Activated CD4-positive, alpha-beta T cell treated with anti-CD3 and anti-CD28 coated beads, Interleukin-10, Interleukin-2, amounts not matched to agents 100 ng/mL and 50 ng/mL, durations not matched to agents 16 hours and 8 hours (primary cell): ENCODE data around the gene SPATA31C1.
A peak's percentile ranks its signal among the peaks of the same experiment; 100 is the strongest.

Experiments
- DNase-seq: peaks from one replicate; pipeline ENCODE4 v3.0.0-alpha.2; 2020

Gene SPATA31C1

DNA sequence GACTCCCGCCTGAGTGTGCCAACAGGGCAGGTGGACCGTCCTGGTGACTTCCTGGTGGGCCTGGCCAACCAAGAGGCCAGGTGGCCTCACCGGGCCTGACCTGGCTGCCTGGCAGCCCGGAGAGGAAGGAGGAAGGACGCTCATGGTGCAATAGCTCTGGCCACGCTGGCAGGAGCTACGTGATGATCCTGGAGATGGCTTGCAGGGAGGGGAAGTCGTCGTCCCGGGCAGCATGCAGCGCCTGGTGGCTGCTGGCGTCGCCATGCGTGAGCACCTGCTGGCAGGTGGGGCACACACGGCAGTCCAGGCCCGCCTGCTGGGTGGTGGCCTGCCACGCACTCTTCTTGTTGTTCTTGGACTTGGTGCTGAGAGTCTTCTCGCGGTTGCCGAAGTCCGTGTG, 26.3 kb downstream of the SPATA31C1 start:
- no peak for DNase-seq

DNA sequence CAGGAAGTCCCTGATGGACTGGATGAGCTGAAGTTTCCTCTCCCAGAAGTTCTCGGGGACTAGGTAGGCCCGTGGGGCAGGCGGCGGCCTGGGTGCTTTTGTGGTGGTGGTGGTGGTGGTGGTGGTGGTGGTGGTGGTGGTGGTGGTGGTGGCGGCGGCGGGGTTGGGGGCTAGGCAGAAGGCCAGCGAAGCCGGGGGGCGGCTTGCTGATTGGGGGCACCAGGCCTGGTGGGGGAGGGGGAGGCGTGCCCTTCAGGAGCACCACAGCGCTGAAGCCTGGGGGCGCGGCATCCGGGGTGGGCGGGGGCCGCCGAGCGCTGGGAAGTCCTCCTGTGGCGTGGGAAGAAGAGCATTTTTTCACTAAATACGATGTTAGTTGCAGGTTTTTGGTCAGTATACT, 26.9 kb downstream of the SPATA31C1 start:
- no peak for DNase-seq

- no peak for DNase-seq
Observed at GRCh38 chr9:87950296-87950695, 32.5 kb downstream of the SPATA31C1 start.

- DNase-seq = peak; percentile 48
Observed at GRCh38 chr9:87950765-87951488, 33.2 kb downstream of the SPATA31C1 start.

- DNase-seq = peak; percentile 5
Observed at GRCh38 chr9:87954230-87954629, 36.5 kb downstream of the SPATA31C1 start.

DNA sequence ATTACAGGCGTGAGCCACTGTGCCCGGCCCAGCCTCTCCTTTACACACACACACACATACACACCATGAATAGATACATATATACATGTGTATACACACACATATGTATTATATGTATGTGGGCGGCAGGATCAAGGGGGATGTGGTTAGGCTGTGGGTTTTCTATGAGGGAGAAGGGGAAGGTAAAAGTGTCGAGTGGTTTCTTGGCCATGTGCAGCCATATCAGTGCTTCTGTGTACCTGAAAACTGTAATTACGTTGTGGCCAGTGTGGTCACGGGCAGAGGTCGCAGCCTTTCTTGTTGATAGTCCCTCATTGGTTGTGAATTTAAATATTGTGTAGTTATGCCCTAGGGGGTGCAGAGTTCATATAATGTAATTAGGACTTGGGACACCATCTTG, 40.1 kb downstream of the SPATA31C1 start:
- no peak for DNase-seq

DNA sequence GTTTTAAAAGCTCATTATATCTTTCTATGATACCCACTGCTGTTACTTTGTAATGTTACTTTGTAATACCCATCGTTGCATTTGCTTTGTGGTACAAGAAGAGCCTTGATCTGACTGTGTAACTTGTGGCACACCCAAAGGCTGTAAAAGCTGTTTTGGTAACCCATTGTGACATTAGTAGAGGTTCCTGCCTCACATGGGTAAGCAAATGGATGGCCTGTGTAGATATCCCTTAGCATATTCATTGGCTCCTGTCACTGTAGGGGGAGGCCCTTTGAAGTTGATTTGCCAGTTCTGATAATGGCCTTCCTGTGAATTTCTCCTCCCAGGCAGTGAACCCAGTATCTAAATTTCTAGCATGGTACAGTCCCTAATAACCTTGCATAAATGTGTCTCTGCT, 40.8 kb downstream of the SPATA31C1 start:
- DNase-seq = no peak

GRCh38 chr9:87959916-87960581, 42.3 kb downstream of the SPATA31C1 start:
- DNase-seq = no peak

GRCh38 chr9:87963770-87964169, 46.0 kb downstream of the SPATA31C1 start:
- DNase-seq = no peak

DNA sequence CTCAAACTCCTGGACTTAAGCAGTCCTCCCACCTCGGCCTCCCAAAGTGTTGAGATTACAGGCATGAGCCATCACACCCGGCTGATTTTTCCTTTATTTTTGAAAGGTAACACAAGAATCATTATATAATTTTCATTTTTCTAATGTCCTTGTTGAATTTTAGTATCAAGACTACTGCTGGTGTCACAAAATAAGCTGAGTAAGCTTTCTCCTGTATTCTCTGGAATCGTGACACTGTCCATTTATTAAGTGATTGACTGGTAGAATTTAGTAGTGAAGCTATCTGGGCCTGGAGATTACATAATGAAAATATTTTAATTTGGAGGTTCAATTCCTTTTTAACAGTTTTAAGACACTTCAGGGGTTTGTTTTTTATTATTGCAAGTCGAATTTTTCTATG, 47.1 kb downstream of the SPATA31C1 start:
- DNase-seq = no peak

- no peak for DNase-seq
Observed at GRCh38 chr9:87968155-87968554, 50.4 kb downstream of the SPATA31C1 start.

- no peak for DNase-seq
Observed at GRCh38 chr9:87970602-87971001, 52.8 kb downstream of the SPATA31C1 start.

- no peak for DNase-seq
Observed at GRCh38 chr9:87973122-87973521, 55.4 kb downstream of the SPATA31C1 start.
